ENCODE results near the gene RPS19. TPM values are rescaled to one million over a fixed set of nuclear protein-coding genes. Genes with fewer than 3 reads are reported as not detected.

The RPS19 gene
- polyA plus RNA-seq, 1 donor from 2014 or later, result 783 TPM

Small RNAs within 50 kb of the gene (small RNA-seq; reads per million reads assigned to genes)
- 0.03 to 4.7 (median 1.5) reads per million in 3 experiments for gene MIR6797

Other genes starting within 250 kb of the RPS19 start
- gene CEACAM4, start 233.2 kb upstream of the RPS19 start, polyA plus RNA-seq, result not detected in 2 replicates
- gene CEACAM7, start 172.0 kb upstream of the RPS19 start, polyA plus RNA-seq, result not detected in 2 replicates
- not detected in 2 replicates for gene CEACAM5, start 151.6 kb upstream of the RPS19 start, polyA plus RNA-seq
- gene CEACAM6, start 104.7 kb upstream of the RPS19 start, polyA plus RNA-seq, result not detected in 2 replicates
- not detected in 2 replicates for gene CEACAM3, start 63.7 kb upstream of the RPS19 start, polyA plus RNA-seq
- gene LYPD4, start 15.6 kb upstream of the RPS19 start, polyA plus RNA-seq, result not detected in 2 replicates
- not detected in 2 replicates for gene DMRTC2, start 15.2 kb upstream of the RPS19 start, polyA plus RNA-seq
- 0.40 TPM in 1 of 2 replicates, not detected in the other for gene CD79A, start 17.0 kb downstream of the RPS19 start, polyA plus RNA-seq
- gene ARHGEF1, start 22.9 kb downstream of the RPS19 start, polyA plus RNA-seq, result 12.0 and 13.6 TPM in 2 replicates
- 0.31 and 0.52 TPM in 2 replicates for gene ERFL, start 68.2 kb downstream of the RPS19 start, polyA plus RNA-seq
- gene RABAC1, start 99.1 kb downstream of the RPS19 start, polyA plus RNA-seq, result 279 and 290 TPM in 2 replicates
- 36.2 and 53.6 TPM in 2 replicates for gene ATP1A3, start 134.0 kb downstream of the RPS19 start, polyA plus RNA-seq
- gene GRIK5, start 210.0 kb downstream of the RPS19 start, polyA plus RNA-seq, result 22.4 and 28.3 TPM in 2 replicates
- gene ZNF574, start 215.9 kb downstream of the RPS19 start, polyA plus RNA-seq, result 7.0 and 11.0 TPM in 2 replicates